OCI-LY7 (cell line): ENCODE data around the gene CEP68. TPM values are rescaled to one million over a fixed set of nuclear protein-coding genes. Genes with fewer than 3 reads are reported as not detected.

ENCODE experiments used
- BruUV-seq: library from RNA; stranded (reverse); fragments of 400-500 nt; replicated peaks from 2 replicates; lab custom pipeline; 2021; lab: Mats Ljungman, UMichigan
- CTCF ChIA-PET: fragments of 300-600 bp; sonication (Branson Sonifier 250); formaldehyde crosslinking; loops from one replicate; lab custom pipeline; 2022; ENCODE audit warnings: antibody characterized with exemption; ENCODE audit not compliant: unreplicated experiment; lab: Charles Lee
- POLR2A ChIA-PET: fragments of 300-600 bp; sonication (Branson Sonifier 250); formaldehyde crosslinking; loops from one replicate; lab custom pipeline; 2022; ENCODE audit warnings: antibody characterized with exemption; lab: Charles Lee
- DNase-seq: peaks from one replicate; pipeline ENCODE4 v3.0.0-alpha.2; 2015; ENCODE audit warnings: low spot score
- H2AFZ ChIP-seq: fragments of 200-600 bp; sonication (generic), shearing (Covaris generic); 2 replicates; pipeline ENCODE4 v1.6.1; 2014; ENCODE audit warnings: mild to moderate bottlenecking, antibody characterized with exemption, low read length, moderate library complexity
- H3K27ac ChIP-seq: fragments of 200-600 bp; sonication (generic); 2 replicates; pipeline ENCODE4 v1.5.1; 2014; ENCODE audit warnings: mixed run types, low read depth, mild to moderate bottlenecking, moderate library complexity, low read length, inconsistent platforms; ENCODE audit not compliant: poor library complexity, severe bottlenecking
- H3K36me3 ChIP-seq: fragments of 200-600 bp; sonication (generic); 2 replicates; pipeline ENCODE4 v1.6.1; 2014; ENCODE audit warnings: mild to moderate bottlenecking, antibody characterized with exemption, low read length, moderate library complexity, mixed read lengths; ENCODE audit not compliant: insufficient read depth
- H3K4me1 ChIP-seq: fragments of 200-600 bp; sonication (generic); 2 replicates; pipeline ENCODE4 v1.5.1; 2014; ENCODE audit warnings: mild to moderate bottlenecking, low read length; ENCODE audit not compliant: insufficient read depth, poor library complexity, severe bottlenecking
- H3K4me2 ChIP-seq: fragments of 200-600 bp; sonication (generic); 2 replicates; pipeline ENCODE4 v1.6.1; 2014; ENCODE audit warnings: mild to moderate bottlenecking, low read length
- H3K4me3 ChIP-seq: fragments of 200-600 bp; sonication (generic); 2 replicates; pipeline ENCODE4 v1.5.1; 2014; ENCODE audit warnings: mild to moderate bottlenecking, low read depth, low read length; ENCODE audit not compliant: poor library complexity, severe bottlenecking
- H3K79me2 ChIP-seq: fragments of 200-600 bp; sonication (generic); 2 replicates; pipeline ENCODE4 v1.6.1; 2016; ENCODE audit warnings: low read depth, mild to moderate bottlenecking, low read length, moderate library complexity, mixed read lengths; ENCODE audit not compliant: insufficient read depth
- H3K9me2 ChIP-seq: fragments of 200-600 bp; sonication (generic); 2 replicates; pipeline ENCODE4 v1.6.1; 2016; ENCODE audit warnings: mild to moderate bottlenecking, low read length, mixed read lengths; ENCODE audit not compliant: insufficient read depth
- H3K9me3 ChIP-seq: fragments of 200-600 bp; sonication (generic); 2 replicates; pipeline ENCODE4 v1.6.1; 2014; ENCODE audit warnings: mild to moderate bottlenecking, mixed run types, low read length, mixed read lengths
- H4K20me1 ChIP-seq: fragments of 200-600 bp; sonication (generic); 2 replicates; pipeline ENCODE4 v1.6.1; 2014; ENCODE audit warnings: mild to moderate bottlenecking, antibody characterized with exemption, low read length, moderate library complexity, mixed read lengths; ENCODE audit not compliant: insufficient read depth
- EZH2phosphoT487 ChIP-seq: fragments of 200-600 bp; sonication (generic); IDR thresholded peaks from 2 replicates; pipeline ENCODE4 v1.6.1; 2018; ENCODE audit warnings: low read depth, borderline replicate concordance, mild to moderate bottlenecking, mixed run types, antibody characterized with exemption, low read length, moderate library complexity, mixed read lengths
- intact Hi-C: fragments of 100-400 bp; cut with micrococcal nuclease; formaldehyde crosslinking; loops from one replicate; pipeline ENCODE4 v1.10.0; 2022; ENCODE audit not compliant: unreplicated experiment
- total RNA-seq, 2 experiments: library from RNA; depleted of rRNA in 1 of 2; stranded (reverse); fragments of >200 nt in 1 of 2; shearing (Covaris generic) in 1 of 2; gene quantifications; 2 replicates each; pipeline ENCODE4 v1.2.3, GENCODE V29; 2014 to 2022
- TF ChIP-seq, protein P1 (sequence below): fragments of 200-600 bp; sonication (generic); conservative IDR thresholded peaks from 2 replicates; pipeline ENCODE4 v1.5.1; 2014; ENCODE audit warnings: mild to moderate bottlenecking, antibody characterized with exemption, low read length, moderate library complexity, mixed read lengths

CEP68 gene
- total RNA-seq, 2 experiments from 2014 or later: 8.7 to 17.1 TPM

DNA sequence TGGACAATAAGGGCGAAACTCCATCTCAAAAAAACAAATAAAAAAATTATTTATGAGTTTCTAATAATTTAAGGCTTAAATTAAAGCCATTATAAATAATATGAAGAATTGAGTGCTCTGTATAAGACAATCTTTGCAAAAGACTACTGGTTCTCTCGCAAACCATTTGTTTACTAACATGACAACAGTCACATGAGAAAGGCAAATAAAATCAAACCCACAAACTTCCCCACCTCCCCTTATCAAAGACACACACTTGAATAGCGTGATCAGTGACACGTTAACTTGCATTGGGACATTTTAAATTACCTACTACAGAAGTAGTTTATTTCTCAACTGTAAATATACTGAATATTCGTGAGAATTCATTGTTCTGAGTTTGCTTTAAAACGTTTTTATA, 52.6 kb downstream of the CEP68 start:
- TF ChIP-seq EZH2phosphoT487: no peak
- TF ChIP-seq, protein P1, sequence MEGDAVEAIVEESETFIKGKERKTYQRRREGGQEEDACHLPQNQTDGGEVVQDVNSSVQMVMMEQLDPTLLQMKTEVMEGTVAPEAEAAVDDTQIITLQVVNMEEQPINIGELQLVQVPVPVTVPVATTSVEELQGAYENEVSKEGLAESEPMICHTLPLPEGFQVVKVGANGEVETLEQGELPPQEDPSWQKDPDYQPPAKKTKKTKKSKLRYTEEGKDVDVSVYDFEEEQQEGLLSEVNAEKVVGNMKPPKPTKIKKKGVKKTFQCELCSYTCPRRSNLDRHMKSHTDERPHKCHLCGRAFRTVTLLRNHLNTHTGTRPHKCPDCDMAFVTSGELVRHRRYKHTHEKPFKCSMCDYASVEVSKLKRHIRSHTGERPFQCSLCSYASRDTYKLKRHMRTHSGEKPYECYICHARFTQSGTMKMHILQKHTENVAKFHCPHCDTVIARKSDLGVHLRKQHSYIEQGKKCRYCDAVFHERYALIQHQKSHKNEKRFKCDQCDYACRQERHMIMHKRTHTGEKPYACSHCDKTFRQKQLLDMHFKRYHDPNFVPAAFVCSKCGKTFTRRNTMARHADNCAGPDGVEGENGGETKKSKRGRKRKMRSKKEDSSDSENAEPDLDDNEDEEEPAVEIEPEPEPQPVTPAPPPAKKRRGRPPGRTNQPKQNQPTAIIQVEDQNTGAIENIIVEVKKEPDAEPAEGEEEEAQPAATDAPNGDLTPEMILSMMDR: no peak
- H4K20me1 ChIP-seq: peaks cover 5% of the 10 kb centered on the region; the same call in 1 of the 2 replicates
- no peaks in the 10 kb centered on the region for H3K9me2 ChIP-seq
- intact Hi-C loops: no loop called here
- peaks cover 29% of the 10 kb centered on the region for H3K4me1 ChIP-seq
- H3K79me2 ChIP-seq: peaks cover 98% of the 10 kb centered on the region
- H3K27ac ChIP-seq: no peak overlapping the region
- no TSS peak for BruUV-seq
- peaks cover 72% of the 10 kb centered on the region for H3K36me3 ChIP-seq
- no peak overlapping the region for H3K4me3 ChIP-seq
- CTCF ChIA-PET: no interaction called here
- no peaks in the 10 kb centered on the region for H3K9me3 ChIP-seq
- DNase-seq: no peak
- no peak overlapping the region for H2AFZ ChIP-seq
- H3K4me2 ChIP-seq: no peak overlapping the region
- POLR2A ChIA-PET: interaction anchor here (1.2 kb wide), 1 partner anchor 11 kb away, joined by 3 read pairs; no protein-coding TSS in a partner anchor

DNA sequence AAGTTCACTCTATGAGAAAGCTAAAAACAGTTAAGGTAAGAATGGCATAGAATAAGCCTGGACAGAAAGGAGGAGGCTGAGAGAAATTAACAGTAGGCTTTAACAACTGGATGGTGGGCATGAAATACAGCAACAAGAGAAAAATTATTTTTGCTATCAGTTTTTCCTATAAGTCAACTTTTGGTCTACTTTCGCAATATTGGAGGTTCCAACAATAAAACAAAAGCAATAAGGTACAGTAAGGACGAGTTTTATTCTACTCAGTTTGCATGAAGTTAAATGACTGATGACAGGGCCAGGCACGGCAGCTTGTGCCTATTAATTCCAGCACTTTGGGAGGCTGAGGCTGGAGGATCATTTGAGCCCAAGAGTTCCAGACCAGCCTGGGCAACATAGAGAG, 56.4 kb downstream of the CEP68 start:
- Histone ChIP-seq H3K4me3 (no peak overlapping the region), H2AFZ (no peak overlapping the region), H3K4me2 (no peak overlapping the region), H3K79me2 (peaks cover 98% of the 10 kb centered on the region), H3K36me3 (peaks cover 62% of the 10 kb centered on the region), H3K9me2 (no peaks in the 10 kb centered on the region), H3K4me1 (peaks cover 37% of the 10 kb centered on the region), H3K9me3 (no peaks in the 10 kb centered on the region), H4K20me1 (0 out of 2 replicates have a peak, but pooled peaks cover 5% of the 10 kb centered on the region), H3K27ac (no peak overlapping the region)
- TF ChIP-seq EZH2phosphoT487: no peak
- TF ChIP-seq, protein P1: no peak
- intact Hi-C loops: no loop called here
- ChIA-PET POLR2A (interaction anchor here (0.6 to 3.6 kb wide), 9 partner anchors 10 to 494 kb away, joined by 3 to 20 read pairs (median 4); partner anchors contain the start of gene RAB1A), CTCF (interaction anchor here (1.4 kb wide), 1 partner anchor 17 kb away, joined by 3 read pairs; no protein-coding TSS in a partner anchor)
- no TSS peak for BruUV-seq
- no peak for DNase-seq

DNA sequence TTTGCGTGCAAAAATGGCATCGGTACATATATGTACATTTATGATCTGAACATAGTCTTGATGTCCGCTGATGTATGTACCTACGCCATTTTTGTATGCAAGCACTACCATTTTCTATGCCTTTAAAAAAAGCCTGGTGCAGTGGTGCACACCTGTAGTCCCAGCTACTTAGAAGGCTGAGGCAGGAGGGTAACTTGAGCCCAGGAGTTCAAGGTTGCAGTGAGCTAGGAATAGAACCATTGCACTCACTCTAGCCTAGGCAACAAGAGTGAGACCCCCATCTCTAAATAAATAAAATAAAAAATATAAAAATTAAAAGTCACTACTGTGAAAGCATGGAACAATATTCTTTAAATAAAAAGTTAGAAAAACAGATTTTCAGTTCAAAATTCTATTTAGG, 57.0 kb downstream of the CEP68 start:
- ChIA-PET CTCF (interaction anchor here (0.6 kb wide), 1 partner anchor 24 kb away, joined by 3 read pairs; no protein-coding TSS in a partner anchor), POLR2A (interaction anchor here (0.6 to 3.6 kb wide), 5 partner anchors 10 to 29 kb away, joined by 3 to 20 read pairs (median 4); partner anchors contain the start of gene RAB1A)
- no peak overlapping the region for H2AFZ ChIP-seq
- H3K9me2 ChIP-seq: no peaks in the 10 kb centered on the region
- intact Hi-C loops: no loop called here
- no peak overlapping the region for H3K4me3 ChIP-seq
- peaks cover 35% of the 10 kb centered on the region for H3K4me1 ChIP-seq
- peaks cover 98% of the 10 kb centered on the region for H3K79me2 ChIP-seq
- no peaks in the 10 kb centered on the region for H3K9me3 ChIP-seq
- TF ChIP-seq EZH2phosphoT487: no peak
- TF ChIP-seq, protein P1: no peak
- BruUV-seq: no TSS peak
- H3K4me2 ChIP-seq: no peak overlapping the region
- 0 out of 2 replicates have a peak, but pooled peaks cover 4% of the 10 kb centered on the region for H4K20me1 ChIP-seq
- peaks cover 57% of the 10 kb centered on the region for H3K36me3 ChIP-seq
- no peak for DNase-seq
- H3K27ac ChIP-seq: no peak overlapping the region
